H1 (cell line): ENCODE data around the gene SLC11A1. TPM values are rescaled to one million over a fixed set of nuclear protein-coding genes. Genes with fewer than 3 reads are reported as not detected.
A peak's percentile ranks its signal among the peaks of the same experiment; 100 is the strongest.

Experiments
- CTCF ChIA-PET: fragments of 300-600 bp; sonication (Branson Sonifier 250); formaldehyde crosslinking; loops from one replicate; lab custom pipeline; 2021; ENCODE audit not compliant: partially characterized antibody; lab: Charles Lee
- POLR2A ChIA-PET: fragments of 300-600 bp; sonication (Branson Sonifier 250); formaldehyde crosslinking; loops from one replicate; lab custom pipeline; 2021; ENCODE audit warnings: inconsistent platforms; ENCODE audit not compliant: partially characterized antibody; lab: Charles Lee
- DNase-seq, 2 experiments: peaks; one replicate each; pipeline versions ENCODE4 v3.0.0 to v3.0.0-alpha.2; 2010 to 2022; ENCODE audit warnings: low spot score in 2 of 2, low read depth in 1 of 2, mixed read lengths in 1 of 2
- FAIRE-seq: peaks from 2 replicates; lab custom pipeline; 2011; peaks lifted over from hg19 to GRCh38; lab: Jason Lieb, UNC
- H2AFZ ChIP-seq: 2 replicates; pipeline ENCODE4 v1.8.1; 2012; ENCODE audit warnings: low read length, inconsistent platforms
- H2AK5ac ChIP-seq: 2 replicates; pipeline ENCODE4 v1.6.1; 2013; ENCODE audit warnings: low read depth, low read length
- H2BK120ac ChIP-seq: replicated peaks from 2 replicates; pipeline ENCODE3; 2013; ENCODE audit warnings: low read depth, low read length, inconsistent platforms
- H2BK12ac ChIP-seq: 2 replicates; pipeline ENCODE4 v1.6.1; 2013; ENCODE audit warnings: low read depth, low read length
- H2BK15ac ChIP-seq: 2 replicates; pipeline ENCODE4 v1.6.1; 2013; ENCODE audit warnings: low read length
- H2BK20ac ChIP-seq: 2 replicates; pipeline ENCODE4 v1.6.1; 2013; ENCODE audit warnings: low read length
- H2BK5ac ChIP-seq: 2 replicates; pipeline ENCODE4 v1.6.1; 2013; ENCODE audit warnings: low read depth, low read length
- H3K14ac ChIP-seq: 2 replicates; pipeline ENCODE4 v1.6.1; 2013; ENCODE audit warnings: inconsistent platforms; ENCODE audit not compliant: insufficient read length
- H3K18ac ChIP-seq: 2 replicates; pipeline ENCODE4 v1.6.1; 2013; ENCODE audit warnings: low read length; ENCODE audit errors: extremely low read depth
- H3K23ac ChIP-seq: 2 replicates; pipeline ENCODE4 v1.6.1; 2013; ENCODE audit warnings: inconsistent platforms; ENCODE audit not compliant: insufficient read length
- H3K23me2 ChIP-seq: 2 replicates; pipeline ENCODE4 v1.6.1; 2013; ENCODE audit warnings: low read depth, low read length
- H3K27ac ChIP-seq: 2 replicates; pipeline ENCODE4 v1.6.1; 2011; ENCODE audit warnings: low read depth, low read length, inconsistent platforms
- H3K27me3 ChIP-seq, 4 experiments: replicated peaks in 1 of 4; 1 replicate in 1 of 4; 2 replicates in 3 of 4; pipeline versions ENCODE4 v1.6.1 to v1.8.1; 2011 to 2013; ENCODE audit warnings: low read length in 3 of 4, mild to moderate bottlenecking in 3 of 4, inconsistent platforms in 2 of 4, mixed read lengths in 2 of 4, moderate library complexity in 1 of 4; ENCODE audit not compliant: control insufficient read depth in 3 of 4, insufficient read depth in 3 of 4; ENCODE audit errors: extremely low read depth in 1 of 4
- H3K36me3 ChIP-seq, 4 experiments: 2 replicates each; pipeline versions ENCODE4 v1.6.1 to v1.8.1; 2011 to 2013; ENCODE audit warnings: mild to moderate bottlenecking in 4 of 4, low read length in 3 of 4, moderate library complexity in 2 of 4, control low read depth in 1 of 4, inconsistent platforms in 1 of 4; ENCODE audit not compliant: insufficient read depth in 4 of 4, control insufficient read depth in 2 of 4
- H3K4ac ChIP-seq: replicated peaks from 2 replicates; pipeline ENCODE3; 2013; ENCODE audit warnings: low read length, low read depth, mixed read lengths, inconsistent platforms; ENCODE audit not compliant: insufficient read length
- H3K4me1 ChIP-seq, 4 experiments: replicated peaks in 1 of 4; 1 replicate in 1 of 4; 2 replicates in 3 of 4; pipeline versions ENCODE4 v1.6.1 to v1.8.1; 2011 to 2013; ENCODE audit warnings: low read length in 3 of 4, inconsistent platforms in 2 of 4, mixed read lengths in 1 of 4; ENCODE audit not compliant: insufficient read depth in 4 of 4, control insufficient read depth in 3 of 4
- H3K4me2 ChIP-seq, 2 experiments: 2 replicates each; pipeline versions ENCODE4 v1.6.1 to v1.8.1; 2011 to 2013; ENCODE audit warnings: low read depth in 2 of 2, low read length in 2 of 2, control low read depth in 1 of 2, inconsistent platforms in 1 of 2, mild to moderate bottlenecking in 1 of 2; ENCODE audit not compliant: insufficient read depth in 1 of 2
- H3K4me3 ChIP-seq, 4 experiments: fragments of 200-600, 300-600 bp in 1 of 4; sonication (generic), shearing (Covaris generic), sonication (Bioruptor Twin) in 1 of 4; 2 replicates each; pipeline versions ENCODE4 v1.5.1 to v1.8.1; 2011 to 2016; ENCODE audit warnings: low read length in 4 of 4, low read depth in 3 of 4, control low read depth in 2 of 4, inconsistent platforms in 2 of 4, mild to moderate bottlenecking in 2 of 4, mixed read lengths in 1 of 4, moderate library complexity in 1 of 4; ENCODE audit not compliant: insufficient read depth in 2 of 4; ENCODE audit errors: extremely low read depth in 1 of 4
- H3K56ac ChIP-seq: replicated peaks from 2 replicates; pipeline ENCODE3; 2013; ENCODE audit warnings: low read depth, mild to moderate bottlenecking, mixed read lengths, low read length, inconsistent platforms; ENCODE audit not compliant: insufficient read length
- H3K79me1 ChIP-seq: 2 replicates; pipeline ENCODE4 v1.6.1; 2013; ENCODE audit warnings: low read depth, low read length, control low read depth
- H3K79me2 ChIP-seq, 2 experiments: 2 replicates each; pipeline versions ENCODE4 v1.6.1 to v1.8.1; 2012 to 2013; ENCODE audit warnings: low read length in 2 of 2, mild to moderate bottlenecking in 2 of 2, inconsistent platforms in 1 of 2; ENCODE audit not compliant: insufficient read depth in 2 of 2, control insufficient read depth in 1 of 2
- H3K9ac ChIP-seq, 4 experiments: replicated peaks in 1 of 4; 1 replicate in 1 of 4; 2 replicates in 3 of 4; pipeline versions ENCODE4 v1.6.1 to v1.8.1; 2011 to 2013; ENCODE audit warnings: low read depth in 3 of 4, low read length in 3 of 4, control low read depth in 2 of 4, mild to moderate bottlenecking in 2 of 4, moderate library complexity in 2 of 4, inconsistent platforms in 1 of 4; ENCODE audit errors: extremely low read depth in 1 of 4
- H3K9me3 ChIP-seq, 2 experiments: 2 replicates each; pipeline versions ENCODE4 v1.6.1 to v1.8.1; 2012 to 2013; ENCODE audit warnings: mild to moderate bottlenecking in 2 of 2, moderate library complexity in 2 of 2, control low read depth in 1 of 2, inconsistent platforms in 1 of 2, low read depth in 1 of 2, low read length in 1 of 2, mixed read lengths in 1 of 2; ENCODE audit not compliant: insufficient read depth in 2 of 2
- H4K20me1 ChIP-seq, 2 experiments: replicated peaks in 1 of 2; 2 replicates each; pipeline versions ENCODE3 to v1.8.1; 2011 to 2013; ENCODE audit warnings: inconsistent platforms in 2 of 2, low read length in 2 of 2, mild to moderate bottlenecking in 1 of 2; ENCODE audit not compliant: insufficient read depth in 2 of 2, control insufficient read depth in 1 of 2
- H4K5ac ChIP-seq: 2 replicates; pipeline ENCODE4 v1.6.1; 2013; ENCODE audit warnings: low read length, low read depth, mixed read lengths, inconsistent platforms; ENCODE audit not compliant: insufficient read length
- H4K8ac ChIP-seq: 2 replicates; pipeline ENCODE4 v1.8.0; 2013; ENCODE audit warnings: mild to moderate bottlenecking, moderate library complexity, low read length, inconsistent platforms; ENCODE audit not compliant: insufficient read depth; ENCODE audit errors: extremely low read depth
- H4K91ac ChIP-seq: replicated peaks from 2 replicates; pipeline ENCODE3; 2013; ENCODE audit warnings: low read length, mixed read lengths, inconsistent platforms; ENCODE audit not compliant: insufficient read length
- CEBPB ChIP-seq: IDR thresholded peaks from 2 replicates; pipeline ENCODE4 v1.6.1; 2012; ENCODE audit warnings: low read depth, low read length
- NANOG ChIP-seq: IDR thresholded peaks from 2 replicates; pipeline ENCODE4 v1.6.1; 2011; ENCODE audit warnings: low read length, low read depth, mild to moderate bottlenecking, inconsistent platforms; ENCODE audit not compliant: insufficient read depth, poor library complexity, severe bottlenecking
- SP1 ChIP-seq: IDR thresholded peaks from 2 replicates; pipeline ENCODE4 v1.6.1; 2011; ENCODE audit warnings: low read depth, low read length
- SRF ChIP-seq: IDR thresholded peaks from 2 replicates; pipeline ENCODE4 v1.6.1; 2011; ENCODE audit warnings: mild to moderate bottlenecking, low read depth, low read length, moderate library complexity
- WGBS, 2 experiments: shearing (Covaris generic) in 1 of 2; methylation state at CpG; one replicate each; pipeline versions ENCODE4 v1.1.6 to v1.1.7; 2013 to 2015; ENCODE audit warnings: low lambda C conversion rate in 2 of 2, mixed read lengths in 2 of 2, inconsistent platforms in 1 of 2, low coverage in 1 of 2, missing lambda C conversion rate in 1 of 2; ENCODE audit not compliant: insufficient replicate concordance in 2 of 2, insufficient coverage in 1 of 2, insufficient read length in 1 of 2; ENCODE audit errors: extremely low coverage in 1 of 2, missing lambda C conversion rate in 1 of 2; 5-methylcytosine and 5-hydroxymethylcytosine counted together
- polyA plus RNA-seq, 7 experiments: library from polyadenylated mRNA; depleted of rRNA in 3 of 7; stranded (reverse) in 5 of 7; unstranded in 2 of 7; fragments of >200 nt in 5 of 7; fragments of 200-250 nt in 2 of 7; gene quantifications; 1 replicate in 5 of 7; 2 replicates in 1 of 7; 4 replicates in 1 of 7; pipeline versions ENCODE4 v1.2.1 to v1.2.3, GENCODE V29; 2011 to 2013; ENCODE audit warnings: missing spikeins in 2 of 7, mixed read lengths in 2 of 7
- total RNA-seq: library from RNA; stranded (reverse); fragmentation: NEBNext Ultra II Directional; extraction: Animal tissue kit (Norgen Biotek cat#: 25700); gene quantifications from 2 replicates; pipeline ENCODE4 v1.2.1, GENCODE V29; 2021

Gene SLC11A1
- total and polyA plus RNA-seq, 2 of the 8 experiments (the other 6 are each of a cell fraction or from before 2014, with no cell fraction given) = 0.20 to 0.43 TPM

DNA sequence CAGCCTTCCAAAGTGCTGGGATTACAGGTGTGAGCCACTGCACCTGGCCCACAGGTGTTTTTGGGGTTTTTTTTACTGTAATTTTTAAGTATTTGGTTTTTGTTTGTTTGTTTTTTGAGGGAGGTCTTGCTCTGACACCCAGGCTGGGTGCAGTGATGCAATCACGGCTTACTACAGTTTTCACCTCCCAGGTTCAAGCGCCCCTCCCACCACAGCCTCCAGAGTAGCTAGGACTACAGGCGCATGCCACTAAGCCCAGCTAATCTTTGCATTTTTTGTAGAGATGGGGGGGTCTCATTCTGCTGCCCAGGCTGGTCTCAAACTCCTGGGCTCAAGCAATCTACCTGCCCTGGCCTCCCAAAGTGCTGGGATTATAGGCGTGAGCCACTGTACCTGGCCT is 7.3 kb upstream of the SLC11A1 start:
- ChIA-PET POLR2A (interaction anchor here (1.4 kb wide), 1 partner anchor 9 kb away, joined by 4 read pairs; no protein-coding TSS in a partner anchor), CTCF (interaction anchor here (1.1 to 1.2 kb wide), 2 partner anchors 10 to 80 kb away, joined by 3 read pairs; no protein-coding TSS in a partner anchor)
- Histone ChIP-seq H3K27me3 (no peaks in the 10 kb centered on the region), H2AFZ (no peak overlapping the region), H3K79me1 (no peaks in the 10 kb centered on the region), H3K4me1 (no peaks in the 10 kb centered on the region), H4K8ac (no peak overlapping the region), H2BK20ac (no peak overlapping the region), H2BK12ac (no peak overlapping the region), H3K56ac (no peak overlapping the region), H2BK5ac (no peak overlapping the region), H2BK120ac (no peak overlapping the region), H4K91ac (no peak overlapping the region), H3K4me2 (no peak overlapping the region), H3K23me2 (no peaks in the 10 kb centered on the region), H3K27ac (no peak overlapping the region), H3K9ac (no peak overlapping the region), H3K79me2 (no peaks in the 10 kb centered on the region), H2AK5ac (no peak overlapping the region), H2BK15ac (no peak overlapping the region), H3K36me3 (no peaks in the 10 kb centered on the region), H3K4me3 (no peak overlapping the region), H4K20me1 (no peaks in the 10 kb centered on the region), H3K14ac (no peak overlapping the region), H4K5ac (no peak overlapping the region), H3K23ac (no peak overlapping the region), H3K18ac (no peak overlapping the region), H3K9me3 (no peaks in the 10 kb centered on the region), H3K4ac (no peak overlapping the region)
- TF ChIP-seq SRF (no peak), CEBPB (peak; percentile 30; the same call in 1 of the 2 replicates), SP1 (no peak), NANOG (no peak)
- FAIRE-seq (no peak), DNase-seq (no peak)
- 88% methylated on average over 4 of the region's 4 CpGs; no CpG with 5 or more reads in 1 of the 2 experiments for WGBS, 2 experiments
